ENCODE measurements around the gene CUL9. TPM values are rescaled to one million over a fixed set of nuclear protein-coding genes. Genes with fewer than 3 reads are reported as not detected.

Gene CUL9
- total and polyA plus RNA-seq, 4 donors, result 6.5 to 21.8 (median 7.5) TPM

- TF ChIP-seq GABPA (IDR thresholded peaks at IDR 0.05 in 1 of 2, conservative IDR thresholded peaks at IDR 0.05 in 1 of 2) (no peak), RAD21 (IDR thresholded peaks at IDR 0.05) (no peak), SP1 (IDR thresholded peaks at IDR 0.05) (no peak), FOXA1 (IDR thresholded peaks at IDR 0.05) (no peak), EGR1 (IDR thresholded peaks at IDR 0.05; ENCODE audit: low read depth in 2 of 2) (no peak), JUND (IDR thresholded peaks at IDR 0.05) (no peak), FOXA2 (IDR thresholded peaks at IDR 0.05) (no peak)
- TF ChIP-seq, protein P1, sequence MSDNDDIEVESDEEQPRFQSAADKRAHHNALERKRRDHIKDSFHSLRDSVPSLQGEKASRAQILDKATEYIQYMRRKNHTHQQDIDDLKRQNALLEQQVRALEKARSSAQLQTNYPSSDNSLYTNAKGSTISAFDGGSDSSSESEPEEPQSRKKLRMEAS (IDR thresholded peaks at IDR 0.05), result no peak
Measured at GRCh38 chr6:43163899-43164298, 18.1 kb upstream of the CUL9 start.

GRCh38 chr6:43170417-43170930 lies 11.5 kb upstream of the CUL9 start:
- under 1% methylated on average over 18 of the region's 18 CpGs for WGBS
- DNase-seq (ENCODE audit: low spot score), result no peak
- Histone ChIP-seq H3K27me3 (ENCODE audit: control insufficient read depth in 4 of 4, insufficient read depth in 4 of 4, low read length in 3 of 4) (no peaks in the 10 kb centered on the region), H3K36me3 (ENCODE audit: control insufficient read depth in 4 of 4, insufficient read depth in 3 of 4, low read depth in 1 of 4, low read length in 3 of 4) (peaks cover 0 to 6% (median 3%) of the 10 kb centered on the region in 4 donors), H3K4me3 (ENCODE audit: low read depth in 1 of 3, low read length in 3 of 3) (peak overlapping the region; percentile 22 to 66 (median 44)), H3K27ac (ENCODE audit: low read depth in 1 of 2, low read length in 2 of 2) (peak overlapping the region; percentile 89 to 90), H3K9me3 (ENCODE audit: control insufficient read depth in 4 of 4, low read length in 3 of 4) (no peaks in the 10 kb centered on the region), H3K9ac (ENCODE audit: low read depth in 1 of 2, low read length in 2 of 2) (peak overlapping the region; percentile 34 to 85), H3K4me1 (ENCODE audit: control insufficient read depth in 4 of 4, insufficient read depth in 4 of 4, low read length in 3 of 4) (peaks cover 5 to 33% (median 20%) of the 10 kb centered on the region in 4 donors)
- TF ChIP-seq JUND (IDR thresholded peaks at IDR 0.05) (no peak), SP1 (IDR thresholded peaks at IDR 0.05) (peak; percentile 83), YY1 (IDR thresholded peaks at IDR 0.05) (no peak), FOXA1 (IDR thresholded peaks at IDR 0.05) (no peak), HNF4G (IDR thresholded peaks at IDR 0.05) (no peak), NR2F2 (IDR thresholded peaks at IDR 0.05) (no peak), RXRA (IDR thresholded peaks at IDR 0.05) (no peak), HNF4A (conservative IDR thresholded peaks at IDR 0.05) (peak; percentile 29 to 37), RAD21 (IDR thresholded peaks at IDR 0.05) (no peak), GABPA (IDR thresholded peaks at IDR 0.05 in 1 of 2, conservative IDR thresholded peaks at IDR 0.05 in 1 of 2) (no peak), FOXA2 (IDR thresholded peaks at IDR 0.05) (no peak), CTCF (IDR thresholded peaks at IDR 0.05; ENCODE audit: low read depth, low read length, missing input control) (no peak), EGR1 (IDR thresholded peaks at IDR 0.05; ENCODE audit: low read depth in 2 of 2) (no peak), TAF1 (conservative IDR thresholded peaks at IDR 0.05) (peak; percentile 69)
- TF ChIP-seq, protein P2, sequence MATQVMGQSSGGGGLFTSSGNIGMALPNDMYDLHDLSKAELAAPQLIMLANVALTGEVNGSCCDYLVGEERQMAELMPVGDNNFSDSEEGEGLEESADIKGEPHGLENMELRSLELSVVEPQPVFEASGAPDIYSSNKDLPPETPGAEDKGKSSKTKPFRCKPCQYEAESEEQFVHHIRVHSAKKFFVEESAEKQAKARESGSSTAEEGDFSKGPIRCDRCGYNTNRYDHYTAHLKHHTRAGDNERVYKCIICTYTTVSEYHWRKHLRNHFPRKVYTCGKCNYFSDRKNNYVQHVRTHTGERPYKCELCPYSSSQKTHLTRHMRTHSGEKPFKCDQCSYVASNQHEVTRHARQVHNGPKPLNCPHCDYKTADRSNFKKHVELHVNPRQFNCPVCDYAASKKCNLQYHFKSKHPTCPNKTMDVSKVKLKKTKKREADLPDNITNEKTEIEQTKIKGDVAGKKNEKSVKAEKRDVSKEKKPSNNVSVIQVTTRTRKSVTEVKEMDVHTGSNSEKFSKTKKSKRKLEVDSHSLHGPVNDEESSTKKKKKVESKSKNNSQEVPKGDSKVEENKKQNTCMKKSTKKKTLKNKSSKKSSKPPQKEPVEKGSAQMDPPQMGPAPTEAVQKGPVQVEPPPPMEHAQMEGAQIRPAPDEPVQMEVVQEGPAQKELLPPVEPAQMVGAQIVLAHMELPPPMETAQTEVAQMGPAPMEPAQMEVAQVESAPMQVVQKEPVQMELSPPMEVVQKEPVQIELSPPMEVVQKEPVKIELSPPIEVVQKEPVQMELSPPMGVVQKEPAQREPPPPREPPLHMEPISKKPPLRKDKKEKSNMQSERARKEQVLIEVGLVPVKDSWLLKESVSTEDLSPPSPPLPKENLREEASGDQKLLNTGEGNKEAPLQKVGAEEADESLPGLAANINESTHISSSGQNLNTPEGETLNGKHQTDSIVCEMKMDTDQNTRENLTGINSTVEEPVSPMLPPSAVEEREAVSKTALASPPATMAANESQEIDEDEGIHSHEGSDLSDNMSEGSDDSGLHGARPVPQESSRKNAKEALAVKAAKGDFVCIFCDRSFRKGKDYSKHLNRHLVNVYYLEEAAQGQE (IDR thresholded peaks at IDR 0.05), result no peak
- TF ChIP-seq, protein P1 (IDR thresholded peaks at IDR 0.05), result no peak
- TF ChIP-seq, protein P3, sequence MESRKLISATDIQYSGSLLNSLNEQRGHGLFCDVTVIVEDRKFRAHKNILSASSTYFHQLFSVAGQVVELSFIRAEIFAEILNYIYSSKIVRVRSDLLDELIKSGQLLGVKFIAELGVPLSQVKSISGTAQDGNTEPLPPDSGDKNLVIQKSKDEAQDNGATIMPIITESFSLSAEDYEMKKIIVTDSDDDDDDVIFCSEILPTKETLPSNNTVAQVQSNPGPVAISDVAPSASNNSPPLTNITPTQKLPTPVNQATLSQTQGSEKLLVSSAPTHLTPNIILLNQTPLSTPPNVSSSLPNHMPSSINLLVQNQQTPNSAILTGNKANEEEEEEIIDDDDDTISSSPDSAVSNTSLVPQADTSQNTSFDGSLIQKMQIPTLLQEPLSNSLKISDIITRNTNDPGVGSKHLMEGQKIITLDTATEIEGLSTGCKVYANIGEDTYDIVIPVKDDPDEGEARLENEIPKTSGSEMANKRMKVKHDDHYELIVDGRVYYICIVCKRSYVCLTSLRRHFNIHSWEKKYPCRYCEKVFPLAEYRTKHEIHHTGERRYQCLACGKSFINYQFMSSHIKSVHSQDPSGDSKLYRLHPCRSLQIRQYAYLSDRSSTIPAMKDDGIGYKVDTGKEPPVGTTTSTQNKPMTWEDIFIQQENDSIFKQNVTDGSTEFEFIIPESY (IDR thresholded peaks at IDR 0.05), result no peak
- TF ChIP-seq, protein P4, sequence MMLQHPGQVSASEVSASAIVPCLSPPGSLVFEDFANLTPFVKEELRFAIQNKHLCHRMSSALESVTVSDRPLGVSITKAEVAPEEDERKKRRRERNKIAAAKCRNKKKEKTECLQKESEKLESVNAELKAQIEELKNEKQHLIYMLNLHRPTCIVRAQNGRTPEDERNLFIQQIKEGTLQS (IDR thresholded peaks at IDR 0.05), result no peak

More at GRCh38 chr6:43163899-43164298, 18.1 kb upstream of the CUL9 start:
- no peak overlapping the region for H3K4me3 ChIP-seq (ENCODE audit: low read depth in 1 of 3, low read length in 3 of 3)
- H3K4me1 ChIP-seq (ENCODE audit: control insufficient read depth in 4 of 4, insufficient read depth in 4 of 4, low read length in 3 of 4), result no peaks in the 10 kb centered on the region
- no peak overlapping the region for H3K27ac ChIP-seq (ENCODE audit: low read depth in 1 of 2, low read length in 2 of 2)
- H3K9me3 ChIP-seq (ENCODE audit: control insufficient read depth in 4 of 4, low read length in 3 of 4), result no peaks in the 10 kb centered on the region
- H3K27me3 ChIP-seq (ENCODE audit: control insufficient read depth in 4 of 4, insufficient read depth in 4 of 4, low read length in 3 of 4), result no peaks in the 10 kb centered on the region
- no peaks in the 10 kb centered on the region for H3K36me3 ChIP-seq (ENCODE audit: control insufficient read depth in 4 of 4, insufficient read depth in 3 of 4, low read depth in 1 of 4, low read length in 3 of 4)
- no peak overlapping the region for H3K9ac ChIP-seq (ENCODE audit: low read depth in 1 of 2, low read length in 2 of 2)
- DNase-seq (ENCODE audit: low spot score), result no peak
